ENCODE measurements around the gene NUTM2F. TPM values are rescaled to one million over a fixed set of nuclear protein-coding genes. Genes with fewer than 3 reads are reported as not detected.
"Not testable (repeated sequence)": the region's sequence is repeated elsewhere in the genome, so short reads cannot be mapped to it uniquely, and the experiment has no call there.

The NUTM2F gene
- total and polyA plus RNA-seq, 2 of the 13 experiments (the other 11 are each of a cell fraction or from before 2014, with no cell fraction given) = 0.09 TPM; not detected in 1

DNA sequence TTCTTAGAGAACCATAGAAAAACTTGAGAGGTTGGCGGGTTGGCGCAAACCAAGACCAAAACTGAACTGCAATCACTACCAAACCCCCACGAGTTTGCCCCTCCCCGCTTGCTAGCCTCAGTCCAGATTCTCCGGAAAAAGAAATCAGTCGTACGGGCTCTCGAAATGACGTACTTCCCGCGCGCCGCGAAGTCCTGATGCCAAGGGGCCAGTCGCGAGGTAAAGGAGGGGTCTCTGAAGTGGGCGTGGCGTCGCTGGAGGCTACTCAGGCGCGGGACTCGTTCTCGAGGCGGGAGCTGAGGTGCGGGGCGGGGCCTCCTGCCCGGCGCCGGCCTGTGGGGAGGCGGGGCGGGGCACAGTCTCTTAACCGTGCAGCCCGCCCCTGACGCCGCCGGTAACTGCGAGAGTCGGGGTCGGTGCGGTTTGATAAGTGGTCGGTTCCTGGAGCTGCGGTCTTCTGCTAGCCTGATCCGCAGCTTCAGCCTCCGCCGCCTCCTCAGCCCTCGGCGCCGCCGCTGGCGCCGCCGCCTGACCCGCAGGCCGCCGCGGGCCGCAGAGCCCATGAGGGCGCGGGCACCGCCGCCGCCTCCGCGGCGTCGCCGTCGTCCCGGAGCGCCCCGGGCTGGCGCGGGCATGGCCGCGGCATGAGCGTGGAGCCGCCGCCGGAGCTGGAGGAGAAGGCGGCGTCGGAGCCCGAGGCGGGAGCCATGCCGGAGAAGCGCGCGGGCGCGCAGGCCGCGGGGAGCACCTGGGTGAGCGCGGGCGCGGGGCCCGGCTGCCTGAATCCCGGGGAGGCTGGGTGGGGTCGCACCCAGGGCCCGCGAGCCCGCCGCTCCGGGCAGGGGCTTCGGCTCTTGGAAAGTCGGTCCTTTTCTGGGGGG, 46.0 kb upstream of the NUTM2F start:
- H3K36me3 ChIP-seq (replicated peaks in 1 of 2; ENCODE audit: control insufficient read depth in 1 of 2, insufficient read depth in 2 of 2, low read length in 2 of 2); H3K4me1 ChIP-seq (ENCODE audit: insufficient read depth, low read length); POLR2A ChIA-PET; H3K9me3 ChIP-seq (ENCODE audit: low read length); BruUV-seq (replicated peaks); CTCF ChIA-PET (ENCODE audit: low intra/inter-chr PET ratio, low total read pairs); in situ Hi-C loops (cut with HindIII; ENCODE audit: extremely low pct_ligation_motif_present, low pct_unique_long_range_greater_than_20kb); H2AFZ ChIP-seq (ENCODE audit: low read length); H4K20me1 ChIP-seq (ENCODE audit: insufficient read depth, low read length); intact Hi-C loops (cut with micrococcal nuclease; ENCODE audit: unreplicated experiment); H3K79me2 ChIP-seq (ENCODE audit: insufficient read depth, low read length); H3K27me3 ChIP-seq (ENCODE audit: control insufficient read depth in 1 of 2, insufficient read depth in 2 of 2, low read length in 2 of 2): not testable (repeated sequence)
- peak overlapping the region; percentile 63 for H3K4me2 ChIP-seq (ENCODE audit: low read depth, low read length)
- ATAC-seq = peak; percentile 97
- FAIRE-seq = peak; percentile 83
- 2% methylated on average over 4 of the region's 106 CpGs for WGBS (ENCODE audit: low lambda C conversion rate)
- DNase-seq (ENCODE audit: low spot score) = peak; percentile 84
- H3K4me3 ChIP-seq (replicated peaks in 1 of 3; ENCODE audit: insufficient read depth in 1 of 3, low read depth in 2 of 3, low read length in 3 of 3) = peak overlapping the region; percentile 64 to 66 (median 64); a peak in 5 of 6 replicates
- peak overlapping the region; percentile 64 for H3K27ac ChIP-seq (ENCODE audit: extremely low read length, insufficient read depth, low read length)
- peak overlapping the region; percentile 69 for H3K9ac ChIP-seq (ENCODE audit: insufficient read depth, low read depth, low read length)
- TF ChIP-seq ELF1 (CRISPR knock-in tag; IDR thresholded peaks at IDR 0.05) (peak; percentile 59; the same call in 1 of the 2 replicates), ARNT2 (CRISPR knock-in tag; IDR thresholded peaks at IDR 0.05; ENCODE audit: low read depth) (0 out of 2 replicates have a peak, but pooled peaks have one; percentile 15), KDM5B (CRISPR knock-in tag; IDR thresholded peaks at IDR 0.05; ENCODE audit: borderline replicate concordance) (peak; percentile 35; the same call in 1 of the 2 replicates), PHF20 (CRISPR knock-in tag; IDR thresholded peaks at IDR 0.05) (peak; percentile 92), GATAD2A (CRISPR knock-in tag; IDR thresholded peaks at IDR 0.05) (0 out of 2 replicates have a peak, but pooled peaks have one; percentile 40), CREB1 (IDR thresholded peaks at IDR 0.05) (peak; percentile 89), CREB1 (CRISPR knock-in tag; IDR thresholded peaks at IDR 0.05) (peak; percentile 96), KMT2B (CRISPR knock-in tag; IDR thresholded peaks at IDR 0.05) (peak; percentile 82), CEBPG (CRISPR knock-in tag; IDR thresholded peaks at IDR 0.05) (0 out of 2 replicates have a peak, but pooled peaks have one; percentile 14), YEATS2 (CRISPR knock-in tag; IDR thresholded peaks at IDR 0.05; ENCODE audit: borderline replicate concordance) (peak; percentile 78; the same call in 1 of the 2 replicates), MNT (IDR thresholded peaks at IDR 0.05) (0 out of 2 replicates have a peak, but pooled peaks have one; percentile 7), POLR2A (IDR thresholded peaks at IDR 0.05; ENCODE audit: insufficient read depth in 1 of 2, low read depth in 2 of 2, low read length in 2 of 2) (peak; percentile 53 to 69), SP4 (CRISPR knock-in tag; IDR thresholded peaks at IDR 0.05) (peak; percentile 88), SIN3A (IDR thresholded peaks at IDR 0.05; ENCODE audit: borderline replicate concordance, low read depth, low read length) (peak; percentile 58; the same call in 1 of the 2 replicates)
- TF ChIP-seq, protein P1, sequence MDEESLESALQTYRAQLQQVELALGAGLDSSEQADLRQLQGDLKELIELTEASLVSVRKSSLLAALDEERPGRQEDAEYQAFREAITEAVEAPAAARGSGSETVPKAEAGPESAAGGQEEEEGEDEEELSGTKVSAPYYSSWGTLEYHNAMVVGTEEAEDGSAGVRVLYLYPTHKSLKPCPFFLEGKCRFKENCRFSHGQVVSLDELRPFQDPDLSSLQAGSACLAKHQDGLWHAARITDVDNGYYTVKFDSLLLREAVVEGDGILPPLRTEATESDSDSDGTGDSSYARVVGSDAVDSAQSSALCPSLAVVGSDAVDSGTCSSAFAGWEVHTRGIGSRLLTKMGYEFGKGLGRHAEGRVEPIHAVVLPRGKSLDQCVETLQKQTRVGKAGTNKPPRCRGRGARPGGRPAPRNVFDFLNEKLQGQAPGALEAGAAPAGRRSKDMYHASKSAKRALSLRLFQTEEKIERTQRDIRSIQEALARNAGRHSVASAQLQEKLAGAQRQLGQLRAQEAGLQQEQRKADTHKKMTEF (CRISPR knock-in tag; IDR thresholded peaks at IDR 0.05) = 0 out of 2 replicates have a peak, but pooled peaks have one; percentile 27
- TF ChIP-seq, protein P2, sequence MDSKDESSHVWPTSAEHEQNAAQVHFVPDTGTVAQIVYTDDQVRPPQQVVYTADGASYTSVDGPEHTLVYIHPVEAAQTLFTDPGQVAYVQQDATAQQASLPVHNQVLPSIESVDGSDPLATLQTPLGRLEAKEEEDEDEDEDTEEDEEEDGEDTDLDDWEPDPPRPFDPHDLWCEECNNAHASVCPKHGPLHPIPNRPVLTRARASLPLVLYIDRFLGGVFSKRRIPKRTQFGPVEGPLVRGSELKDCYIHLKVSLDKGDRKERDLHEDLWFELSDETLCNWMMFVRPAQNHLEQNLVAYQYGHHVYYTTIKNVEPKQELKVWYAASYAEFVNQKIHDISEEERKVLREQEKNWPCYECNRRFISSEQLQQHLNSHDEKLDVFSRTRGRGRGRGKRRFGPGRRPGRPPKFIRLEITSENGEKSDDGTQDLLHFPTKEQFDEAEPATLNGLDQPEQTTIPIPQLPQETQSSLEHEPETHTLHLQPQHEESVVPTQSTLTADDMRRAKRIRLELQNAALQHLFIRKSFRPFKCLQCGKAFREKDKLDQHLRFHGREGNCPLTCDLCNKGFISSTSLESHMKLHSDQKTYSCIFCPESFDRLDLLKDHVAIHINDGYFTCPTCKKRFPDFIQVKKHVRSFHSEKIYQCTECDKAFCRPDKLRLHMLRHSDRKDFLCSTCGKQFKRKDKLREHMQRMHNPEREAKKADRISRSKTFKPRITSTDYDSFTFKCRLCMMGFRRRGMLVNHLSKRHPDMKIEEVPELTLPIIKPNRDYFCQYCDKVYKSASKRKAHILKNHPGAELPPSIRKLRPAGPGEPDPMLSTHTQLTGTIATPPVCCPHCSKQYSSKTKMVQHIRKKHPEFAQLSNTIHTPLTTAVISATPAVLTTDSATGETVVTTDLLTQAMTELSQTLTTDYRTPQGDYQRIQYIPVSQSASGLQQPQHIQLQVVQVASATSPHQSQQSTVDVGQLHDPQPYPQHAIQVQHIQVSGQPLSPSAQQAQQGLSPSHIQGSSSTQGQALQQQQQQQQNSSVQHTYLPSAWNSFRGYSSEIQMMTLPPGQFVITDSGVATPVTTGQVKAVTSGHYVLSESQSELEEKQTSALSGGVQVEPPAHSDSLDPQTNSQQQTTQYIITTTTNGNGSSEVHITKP (CRISPR knock-in tag; IDR thresholded peaks at IDR 0.05; ENCODE audit: low read depth) = 0 out of 2 replicates have a peak, but pooled peaks have one; percentile 49
- TF ChIP-seq, protein P3, sequence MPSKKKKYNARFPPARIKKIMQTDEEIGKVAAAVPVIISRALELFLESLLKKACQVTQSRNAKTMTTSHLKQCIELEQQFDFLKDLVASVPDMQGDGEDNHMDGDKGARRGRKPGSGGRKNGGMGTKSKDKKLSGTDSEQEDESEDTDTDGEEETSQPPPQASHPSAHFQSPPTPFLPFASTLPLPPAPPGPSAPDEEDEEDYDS (CRISPR knock-in tag; IDR thresholded peaks at IDR 0.05) = peak; percentile 96

Data from HepG2 (cell line).